Panc1 (cell line): ENCODE results near the gene HSPA1L. TPM values are rescaled to one million over a fixed set of nuclear protein-coding genes. Genes with fewer than 3 reads are reported as not detected.
"Not testable (repeated sequence)": the region's sequence is repeated elsewhere in the genome, so short reads cannot be mapped to it uniquely, and the experiment has no call there.

Experiments
- ATAC-seq: fragments of 200-7000 bp; cut with Tn5 transposase; 2 replicates; pipeline ENCODE4 v1.9.1; 2020; ENCODE audit warnings: mild to moderate bottlenecking, moderate library complexity
- BruUV-seq: library from RNA; stranded (reverse); fragments of 400-500 nt; replicated peaks from 2 replicates; lab custom pipeline; 2021; lab: Mats Ljungman, UMichigan
- CTCF ChIA-PET: fragments of 300-600 bp; sonication (Branson Sonifier 250); formaldehyde crosslinking; loops from one replicate; lab custom pipeline; 2022; ENCODE audit warnings: antibody characterized with exemption; lab: Charles Lee
- POLR2A ChIA-PET: fragments of 300-600 bp; sonication (Branson Sonifier 250); formaldehyde crosslinking; loops from one replicate; lab custom pipeline; 2022; ENCODE audit warnings: antibody characterized with exemption; lab: Charles Lee
- DNase-seq: peaks from one replicate; pipeline ENCODE4 v3.0.0-alpha.2; 2010; ENCODE audit warnings: low read depth, low spot score
- H3K27ac ChIP-seq: 2 replicates; pipeline ENCODE4 v1.5.1; 2011; ENCODE audit warnings: mild to moderate bottlenecking, low read length, inconsistent platforms
- H3K27me3 ChIP-seq: fragments of 200-500 bp; sonication (Bioruptor generic); 2 replicates; pipeline ENCODE4 v1.6.0; 2014; ENCODE audit warnings: low read length, inconsistent platforms; ENCODE audit not compliant: control insufficient read depth, insufficient read depth
- H3K36me3 ChIP-seq: fragments of 200-500 bp; sonication (Bioruptor generic); 2 replicates; pipeline ENCODE4 v1.5.1; 2014; ENCODE audit warnings: inconsistent platforms, mild to moderate bottlenecking, low read length, moderate library complexity; ENCODE audit not compliant: control insufficient read depth, insufficient read depth
- H3K4me1 ChIP-seq: 2 replicates; pipeline ENCODE4 v1.5.1; 2011; ENCODE audit warnings: inconsistent platforms, mild to moderate bottlenecking, low read length, moderate library complexity; ENCODE audit not compliant: control insufficient read depth, insufficient read depth
- H3K4me3 ChIP-seq, 2 experiments: 2 replicates each; pipeline ENCODE4 v1.5.1; 2011 to 2012; ENCODE audit warnings: low read depth in 2 of 2, low read length in 2 of 2, mild to moderate bottlenecking in 2 of 2, inconsistent platforms in 1 of 2, moderate library complexity in 1 of 2
- H3K9me3 ChIP-seq: fragments of 200-500 bp; sonication (Bioruptor generic); 2 replicates; pipeline ENCODE4 v1.5.1; 2014; ENCODE audit warnings: low read depth, mild to moderate bottlenecking, inconsistent platforms, low read length, moderate library complexity; ENCODE audit not compliant: control insufficient read depth, insufficient read depth
- CTCF ChIP-seq: fragments of 450-650 bp; IDR thresholded peaks from 2 replicates; pipeline ENCODE4 v1.5.1; 2017; ENCODE audit warnings: mild to moderate bottlenecking
- POLR2AphosphoS5 ChIP-seq: IDR thresholded peaks from 2 replicates; pipeline ENCODE4 v1.6.1; 2012; ENCODE audit warnings: mild to moderate bottlenecking, low read depth, low read length, moderate library complexity
- REST ChIP-seq, 2 experiments: IDR thresholded peaks; 2 replicates each; pipeline ENCODE4 v1.6.1; 2011 to 2012; ENCODE audit warnings: low read depth in 2 of 2, control low read depth in 1 of 2, low read length in 1 of 2, mild to moderate bottlenecking in 1 of 2, moderate library complexity in 1 of 2; ENCODE audit not compliant: insufficient read depth in 1 of 2
- SIN3A ChIP-seq: IDR thresholded peaks from 2 replicates; pipeline ENCODE4 v1.6.1; 2012; ENCODE audit warnings: low read depth, mild to moderate bottlenecking, low read length, moderate library complexity, borderline replicate concordance; ENCODE audit not compliant: insufficient read depth
- TCF7L2 ChIP-seq: IDR thresholded peaks from 2 replicates; pipeline ENCODE4 v1.6.1; 2011; ENCODE audit warnings: mild to moderate bottlenecking, low read depth, low read length, inconsistent platforms
- in situ Hi-C: cut with HindIII; loops from 2 replicates; pipeline ENCODE4 v1.10.0; 2016; ENCODE audit warnings: low sequenced_read_pairs, low pct_unique_long_range_greater_than_20kb
- intact Hi-C: fragments of 100-400 bp; cut with micrococcal nuclease; formaldehyde crosslinking; loops from one replicate; pipeline ENCODE4 v1.10.0; 2022; ENCODE audit not compliant: unreplicated experiment
- total RNA-seq: library from RNA; stranded (reverse); gene quantifications from one replicate; pipeline ENCODE4 v1.2.1, GENCODE V29; 2021; ENCODE audit not compliant: unreplicated experiment

The HSPA1L gene
- total RNA-seq, 1 experiment from 2014 or later, result 2.8 TPM

DNA sequence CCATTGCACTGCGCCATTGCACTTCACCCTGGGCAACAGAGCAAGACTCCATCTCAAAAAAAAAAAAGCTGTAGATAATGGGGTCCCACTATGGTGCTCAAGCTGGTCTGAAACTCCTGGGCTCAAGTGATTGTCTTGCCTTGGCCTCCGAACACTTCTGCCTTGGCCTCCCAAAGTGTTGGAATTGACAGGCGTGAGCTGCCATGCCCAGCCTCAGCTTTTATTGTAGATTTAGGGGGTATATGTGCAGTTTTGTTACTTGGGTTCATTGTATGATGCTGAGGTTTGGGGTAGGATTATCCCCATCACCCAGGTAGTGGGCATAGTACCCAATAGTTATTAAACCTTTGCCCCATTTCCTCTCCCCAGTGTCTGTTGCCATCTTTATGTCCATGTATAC lies 23.9 kb upstream of the HSPA1L start:
- no peak for TF ChIP-seq TCF7L2
- TF ChIP-seq SIN3A, result no peak
- peak; percentile 15; the same call in 1 of the 2 replicates for TF ChIP-seq POLR2AphosphoS5
- no peak for TF ChIP-seq REST (IDR thresholded peaks at IDR 0.05; ENCODE audit: insufficient read depth in 1 of 2, low read depth in 2 of 2, low read length in 1 of 2)
- Histone ChIP-seq H3K4me3 (peak overlapping the region; percentile 77 to 95; a peak in 3 of 4 replicates), H3K36me3 (peaks cover 21% of the 10 kb centered on the region), H3K27ac (no peak overlapping the region), H3K27me3 (no peaks in the 10 kb centered on the region), H3K9me3 (no peaks in the 10 kb centered on the region), H3K4me1 (peaks cover 27% of the 10 kb centered on the region)
- intact Hi-C loops (loop anchor here (10.0 kb wide), 1 partner anchor 104 kb away; the partner anchor contains the start of gene CLIC1), in situ Hi-C loops (no loop called here)
- ChIA-PET POLR2A (no interaction called here), CTCF (interaction anchor here (0.6 kb wide), 1 partner anchor 25 kb away, joined by 4 read pairs; no protein-coding TSS in a partner anchor)
- ATAC-seq (no peak), DNase-seq (no peak)
- BruUV-seq, result no TSS peak

DNA sequence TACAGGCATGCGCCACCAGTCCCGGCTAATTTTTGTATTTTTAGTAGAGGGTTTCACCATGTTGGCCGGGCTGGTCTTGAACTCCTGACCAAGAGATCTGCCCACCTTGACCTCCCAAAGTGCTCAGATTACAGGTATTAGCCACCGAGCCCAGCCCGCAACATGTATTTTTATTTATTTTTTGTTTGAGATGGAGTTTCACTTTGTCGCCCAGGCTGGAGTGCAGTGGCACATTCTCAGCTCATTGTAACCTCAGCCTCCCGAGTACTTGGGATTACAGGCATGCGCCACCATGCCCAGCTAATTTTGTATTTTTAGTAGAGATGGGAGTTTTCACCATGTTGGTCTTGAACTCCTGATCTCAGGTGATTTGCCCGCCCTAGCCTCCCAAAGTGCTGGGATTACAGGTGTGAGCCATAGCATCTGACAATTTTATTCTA lies 23.1 kb upstream of the HSPA1L start:
- BruUV-seq, ATAC-seq, H3K27me3 ChIP-seq, in situ Hi-C loops, H3K9me3 ChIP-seq, H3K27ac ChIP-seq, DNase-seq, POLR2A ChIA-PET: not testable (repeated sequence)
- Histone ChIP-seq H3K4me3 (peak overlapping the region; percentile 77 to 95), H3K4me1 (peaks cover 27% of the 10 kb centered on the region), H3K36me3 (peaks cover 21% of the 10 kb centered on the region)
- CTCF ChIA-PET, result interaction anchor here (0.9 kb wide), 1 partner anchor 31 kb away, joined by 3 read pairs; the partner anchor contains the start of gene LSM2
- intact Hi-C loops, result loop anchor here (10.0 kb wide), 1 partner anchor 103 kb away; the partner anchor contains the start of gene CLIC1

- H3K4me3 ChIP-seq, result peak overlapping the region; percentile 77 to 95
- CTCF ChIA-PET, result interaction anchor here (0.9 kb wide), 1 partner anchor 31 kb away, joined by 3 read pairs; the partner anchor contains the start of gene LSM2
- peaks cover 21% of the 10 kb centered on the region for H3K36me3 ChIP-seq
These were observed 22.5 kb upstream of the HSPA1L start for GRCh38 chr6:31837369-31838113.

More at GRCh38 chr6:31837369-31838113, 22.5 kb upstream of the HSPA1L start:
- in situ Hi-C loops, result no loop called here
- no TSS peak for BruUV-seq
- intact Hi-C loops, result loop anchor here (10.0 kb wide), 1 partner anchor 103 kb away; the partner anchor contains the start of gene CLIC1
- Histone ChIP-seq H3K9me3 (no peaks in the 10 kb centered on the region), H3K4me1 (peaks cover 31% of the 10 kb centered on the region), H3K27ac (peak overlapping the region; percentile 95), H3K27me3 (no peaks in the 10 kb centered on the region)
- ATAC-seq (no peak), DNase-seq (no peak)
- POLR2A ChIA-PET, result no interaction called here
- TF ChIP-seq POLR2AphosphoS5, result no peak
- no peak for TF ChIP-seq REST (IDR thresholded peaks at IDR 0.05; ENCODE audit: insufficient read depth in 1 of 2, low read depth in 2 of 2, low read length in 1 of 2)
- no peak for TF ChIP-seq CTCF
- TF ChIP-seq SIN3A, result no peak
- no peak for TF ChIP-seq TCF7L2
